C4-2B (cell line): Measurements from ENCODE around the gene ZSCAN32.

Experiments
- CTCF ChIP-seq: fragments of 450-650 bp; conservative IDR thresholded peaks from 2 replicates; pipeline ENCODE4 v1.5.1; 2017; ENCODE audit warnings: mild to moderate bottlenecking
- ZFX ChIP-seq: fragments of 450-650 bp; IDR thresholded peaks from 2 replicates; pipeline ENCODE4 v1.6.1; 2017

GRCh38 chr16:3388325-3388724, 12.5 kb downstream of the ZSCAN32 start:
- TF ChIP-seq CTCF, result no peak
- no peak for TF ChIP-seq ZFX
